NCI-H460 (cell line): ENCODE results near the gene LMO4. TPM values are rescaled to one million over a fixed set of nuclear protein-coding genes. Genes with fewer than 3 reads are reported as not detected.

ENCODE experiments used
- DNase-seq: peaks from one replicate; pipeline ENCODE4 v3.0.0-alpha.2; 2016; ENCODE audit warnings: low read depth; ENCODE audit errors: extremely low read depth
- total RNA-seq: library from RNA; depleted of rRNA; stranded (reverse); fragments of >200 nt; shearing (Covaris generic); gene quantifications from 2 replicates; pipeline ENCODE4 v1.2.3, GENCODE V29; 2014

LMO4 gene
- total RNA-seq, 1 experiment from 2014 or later = 38.6 TPM

- DNase-seq = no peak
These were observed 1.1 kb upstream of the LMO4 start for GRCh38 chr1:87327376-87328271.

GRCh38 chr1:87329051-87329525, 408 bp downstream of the LMO4 start:
- peak; percentile 33 for DNase-seq

- no peak for DNase-seq
These were observed 911 bp downstream of the LMO4 start for GRCh38 chr1:87329526-87330056.

- no peak for DNase-seq
These were observed 1.6 kb downstream of the LMO4 start for GRCh38 chr1:87330057-87330884.

- no peak for DNase-seq
These were observed 2.2 kb downstream of the LMO4 start for GRCh38 chr1:87330885-87331364.

- DNase-seq = no peak
These were observed 2.9 kb downstream of the LMO4 start for GRCh38 chr1:87331365-87332241.

- DNase-seq = no peak
These were observed 5.1 kb downstream of the LMO4 start for GRCh38 chr1:87333692-87334347.

GRCh38 chr1:87334351-87335174, 5.9 kb downstream of the LMO4 start:
- no peak for DNase-seq

GRCh38 chr1:87335175-87335884, 6.7 kb downstream of the LMO4 start:
- DNase-seq = no peak

- DNase-seq = no peak
These were observed 8.0 kb downstream of the LMO4 start for GRCh38 chr1:87336623-87337067.

GRCh38 chr1:87337606-87338005, 8.9 kb downstream of the LMO4 start:
- DNase-seq = no peak

GRCh38 chr1:87338566-87338965, 9.9 kb downstream of the LMO4 start:
- no peak for DNase-seq

GRCh38 chr1:87344231-87344630, 15.6 kb downstream of the LMO4 start:
- DNase-seq = no peak

GRCh38 chr1:87346130-87346814, 17.6 kb downstream of the LMO4 start:
- no peak for DNase-seq

- no peak for DNase-seq
These were observed 19.8 kb downstream of the LMO4 start for GRCh38 chr1:87348341-87349019.

GRCh38 chr1:87349036-87349435, 20.4 kb downstream of the LMO4 start:
- no peak for DNase-seq

GRCh38 chr1:87355894-87356293, 27.2 kb downstream of the LMO4 start:
- no peak for DNase-seq
